NCI-H774 (cell line): ENCODE data around the gene SLC26A1.

Source experiments
- DNase-seq: peaks from one replicate; lab custom pipeline; 2025; lab: John Stamatoyannopoulos, UW

The SLC26A1 gene

DNA sequence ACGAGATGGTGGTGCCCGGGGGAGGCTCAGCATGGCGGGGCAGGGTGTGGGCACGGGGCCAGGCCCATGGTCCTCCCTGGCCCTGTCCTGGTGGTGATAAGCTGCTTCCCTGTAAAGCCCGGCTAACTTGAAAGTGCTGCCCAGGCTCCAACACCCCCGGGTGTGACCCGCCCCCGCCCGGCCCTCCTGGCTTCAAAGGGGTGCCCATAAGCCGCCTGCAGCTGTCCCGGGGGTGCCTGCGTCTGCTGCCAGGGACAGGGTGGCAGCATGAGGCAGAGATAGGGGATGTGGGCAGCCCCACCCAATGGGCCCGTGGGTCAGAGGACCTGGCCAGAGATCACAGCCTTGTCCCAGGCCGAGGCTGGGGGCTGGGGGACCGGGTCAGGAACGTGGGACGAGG is 36.3 kb upstream of the SLC26A1 start:
- no peak for DNase-seq

DNA sequence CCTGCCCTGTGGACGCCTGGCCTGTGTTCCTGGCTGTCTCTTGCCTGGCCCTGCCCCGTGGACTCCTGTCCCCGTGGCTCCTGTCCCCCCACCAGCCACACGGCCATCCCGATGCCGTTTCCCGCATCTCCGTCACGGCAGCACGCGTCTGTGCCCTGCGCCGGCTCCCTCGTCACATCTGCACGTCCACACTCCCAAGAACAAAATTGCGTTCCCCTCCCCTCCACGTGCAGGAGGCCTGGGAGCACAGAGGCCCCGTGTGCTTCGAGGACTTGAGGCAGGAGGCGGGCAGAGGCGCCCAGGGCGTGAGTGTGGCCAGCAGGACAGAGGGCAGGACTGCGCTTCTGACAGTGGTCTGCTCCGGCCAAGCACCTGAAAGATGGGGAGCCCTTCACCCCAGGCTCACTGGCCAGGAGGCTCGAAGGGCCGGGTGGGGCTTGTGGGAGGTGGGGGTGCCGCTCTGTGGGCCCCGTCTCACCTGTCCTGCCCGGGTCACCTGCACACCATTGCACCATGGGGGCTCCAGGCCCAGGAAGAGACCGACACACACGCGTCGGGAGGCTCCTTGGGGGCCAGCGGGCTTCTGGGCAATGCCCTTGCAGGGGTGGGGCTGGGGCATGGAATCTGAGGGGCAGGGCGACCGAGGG is 35.5 kb upstream of the SLC26A1 start:
- no peak for DNase-seq

DNA sequence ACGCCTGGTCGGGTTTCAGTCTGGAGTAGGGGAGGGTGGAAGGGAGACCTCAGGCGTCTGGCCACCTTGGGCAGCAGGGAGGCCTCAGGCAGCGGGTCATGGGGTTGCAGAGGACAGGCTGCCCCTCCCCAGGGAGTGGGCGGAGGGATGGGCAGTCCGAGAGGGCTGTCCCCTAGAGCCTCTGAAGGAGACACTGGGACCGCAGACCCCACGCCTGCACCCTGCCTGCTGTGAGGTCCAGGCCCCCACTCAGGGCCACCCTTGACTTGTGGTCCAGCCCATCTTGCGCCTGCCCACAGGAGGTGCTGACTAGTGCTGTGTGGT is 34.7 kb upstream of the SLC26A1 start:
- DNase-seq, result no peak

DNA sequence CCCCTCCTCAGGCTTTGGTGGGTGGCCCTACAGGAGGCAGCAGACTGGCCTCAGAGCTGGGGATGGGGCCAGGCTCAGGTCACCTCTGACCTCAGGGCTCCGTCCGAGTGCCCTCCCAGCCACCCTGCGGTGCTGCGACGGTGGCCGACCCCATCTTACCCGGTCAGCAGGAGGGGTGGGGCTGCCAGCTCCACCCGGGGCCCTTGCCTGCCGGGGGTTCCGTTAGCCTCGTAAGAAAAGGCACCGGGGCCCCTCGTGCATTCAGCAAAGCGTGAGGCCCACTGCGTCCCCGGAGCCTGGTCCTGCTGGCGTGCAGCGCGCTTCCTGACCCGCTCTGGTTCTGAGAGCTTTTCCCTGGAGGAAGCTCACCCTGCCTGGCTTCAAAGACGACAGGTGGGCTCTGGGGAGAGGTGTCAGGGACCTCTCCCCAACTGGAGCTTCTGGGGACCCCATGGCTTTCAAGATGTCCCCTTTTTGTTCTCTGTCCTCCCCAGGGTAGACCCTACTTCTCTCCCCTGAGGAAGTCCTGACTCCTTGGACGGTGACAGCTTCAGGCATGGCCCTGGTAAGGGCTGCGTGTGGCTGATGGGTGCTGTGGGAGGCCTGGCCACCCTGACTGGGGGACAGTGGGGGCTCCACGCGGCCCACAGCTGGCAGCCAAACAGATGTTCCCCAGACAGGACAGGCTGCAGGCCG is 34.2 kb upstream of the SLC26A1 start:
- no peak for DNase-seq

DNA sequence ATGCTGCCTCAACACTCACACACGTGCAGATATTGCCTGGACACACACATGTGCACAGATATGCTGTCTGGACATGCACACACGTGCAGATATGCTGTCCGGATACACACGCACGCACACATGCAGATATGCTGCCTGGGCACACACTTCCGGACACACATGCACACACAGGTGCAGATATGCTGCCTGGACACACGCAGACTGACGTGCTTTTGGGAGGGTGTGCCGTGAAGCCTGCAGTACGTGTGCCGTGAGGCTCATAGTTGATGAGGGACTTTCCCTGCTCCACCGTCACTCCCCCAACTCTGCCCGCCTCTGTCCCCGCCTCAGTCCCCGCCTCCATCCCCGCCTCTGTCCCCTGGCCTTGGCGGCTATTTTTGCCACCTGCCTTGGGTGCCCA is 32.9 kb upstream of the SLC26A1 start:
- no peak for DNase-seq

DNA sequence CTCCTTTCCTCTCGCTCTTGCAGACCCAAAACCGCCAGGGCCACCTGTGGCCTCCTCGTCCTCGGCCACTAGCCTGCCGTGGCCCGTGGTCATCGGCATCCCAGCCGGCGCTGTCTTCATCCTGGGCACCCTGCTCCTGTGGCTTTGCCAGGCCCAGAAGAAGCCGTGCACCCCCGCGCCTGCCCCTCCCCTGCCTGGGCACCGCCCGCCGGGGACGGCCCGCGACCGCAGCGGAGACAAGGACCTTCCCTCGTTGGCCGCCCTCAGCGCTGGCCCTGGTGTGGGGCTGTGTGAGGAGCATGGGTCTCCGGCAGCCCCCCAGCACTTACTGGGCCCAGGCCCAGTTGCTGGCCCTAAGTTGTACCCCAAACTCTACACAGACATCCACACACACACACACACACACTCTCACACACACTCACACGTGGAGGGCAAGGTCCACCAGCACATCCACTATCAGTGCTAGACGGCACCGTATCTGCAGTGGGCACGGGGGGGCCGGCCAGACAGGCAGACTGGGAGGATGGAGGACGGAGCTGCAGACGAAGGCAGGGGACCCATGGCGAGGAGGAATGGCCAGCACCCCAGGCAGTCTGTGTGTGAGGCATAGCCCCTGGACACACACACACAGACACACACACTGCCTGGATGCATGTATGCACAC is 31.8 kb upstream of the SLC26A1 start:
- no peak for DNase-seq

DNA sequence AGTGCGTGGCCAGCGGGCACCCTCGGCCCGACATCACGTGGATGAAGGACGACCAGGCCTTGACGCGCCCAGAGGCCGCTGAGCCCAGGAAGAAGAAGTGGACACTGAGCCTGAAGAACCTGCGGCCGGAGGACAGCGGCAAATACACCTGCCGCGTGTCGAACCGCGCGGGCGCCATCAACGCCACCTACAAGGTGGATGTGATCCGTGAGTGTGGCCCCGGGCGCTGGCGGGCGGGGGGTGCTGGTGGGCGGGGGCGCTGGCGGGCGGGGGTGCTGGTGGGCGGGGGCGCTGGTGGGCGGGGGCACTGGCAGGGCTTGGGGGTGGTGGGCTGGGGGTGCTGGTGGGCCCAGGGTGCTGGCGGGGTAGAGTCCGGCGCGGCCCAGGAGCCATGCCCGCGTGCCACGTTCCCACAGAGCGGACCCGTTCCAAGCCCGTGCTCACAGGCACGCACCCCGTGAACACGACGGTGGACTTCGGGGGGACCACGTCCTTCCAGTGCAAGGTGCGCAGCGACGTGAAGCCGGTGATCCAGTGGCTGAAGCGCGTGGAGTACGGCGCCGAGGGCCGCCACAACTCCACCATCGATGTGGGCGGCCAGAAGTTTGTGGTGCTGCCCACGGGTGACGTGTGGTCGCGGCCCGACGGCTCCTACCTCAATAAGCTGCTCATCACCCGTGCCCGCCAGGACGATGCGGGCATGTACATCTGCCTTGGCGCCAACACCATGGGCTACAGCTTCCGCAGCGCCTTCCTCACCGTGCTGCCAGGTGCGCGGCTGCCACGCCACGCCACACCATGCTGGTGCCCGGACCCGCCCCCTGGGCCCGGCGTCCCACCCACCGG is 30.9 kb upstream of the SLC26A1 start:
- no peak for DNase-seq

DNA sequence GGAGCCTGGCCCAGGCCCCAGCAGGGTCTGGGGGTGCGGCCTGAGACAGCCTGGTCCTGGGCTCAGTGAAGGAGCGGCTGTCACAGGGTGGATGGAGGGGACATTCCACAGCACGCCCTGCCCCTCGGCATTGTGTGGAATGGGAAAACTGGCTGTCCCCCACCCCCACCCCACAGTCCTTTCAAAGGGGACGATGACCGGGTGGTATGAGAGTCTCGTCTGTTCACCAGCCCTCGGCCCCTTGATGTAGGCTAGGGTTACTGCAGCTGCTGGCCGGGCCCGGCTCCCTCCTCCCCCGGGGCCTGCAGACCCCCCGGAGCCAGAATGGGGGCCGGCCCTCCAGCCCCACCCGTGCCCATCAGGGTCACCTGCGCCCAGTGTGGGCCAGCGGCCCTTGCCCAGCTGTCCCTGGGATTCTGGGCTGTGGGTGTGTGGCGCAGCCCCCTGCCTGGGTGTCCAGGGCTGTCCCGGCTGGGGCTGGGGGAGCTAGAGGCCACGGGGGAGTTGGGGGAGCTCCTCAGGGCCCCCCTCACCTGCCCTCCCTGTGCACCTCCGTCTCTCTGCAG is 30.0 kb upstream of the SLC26A1 start:
- no peak for DNase-seq

DNA sequence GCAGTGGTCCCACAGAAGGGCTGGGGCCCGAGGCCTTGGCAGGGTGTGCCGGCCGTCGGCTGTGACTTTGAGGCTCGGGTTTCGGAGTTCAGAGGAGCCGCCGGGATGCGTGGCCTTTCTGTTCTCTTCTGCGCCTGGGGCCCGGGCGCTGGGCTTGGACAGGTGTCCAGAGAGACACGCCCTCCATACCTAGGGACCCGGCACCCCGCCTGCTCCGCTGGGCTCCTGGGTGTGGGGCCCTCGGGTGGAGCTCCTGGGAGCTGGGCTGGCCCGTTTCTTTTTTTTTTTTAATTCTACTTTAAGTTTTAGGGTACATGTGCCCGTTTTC is 29.5 kb upstream of the SLC26A1 start:
- no peak for DNase-seq

DNA sequence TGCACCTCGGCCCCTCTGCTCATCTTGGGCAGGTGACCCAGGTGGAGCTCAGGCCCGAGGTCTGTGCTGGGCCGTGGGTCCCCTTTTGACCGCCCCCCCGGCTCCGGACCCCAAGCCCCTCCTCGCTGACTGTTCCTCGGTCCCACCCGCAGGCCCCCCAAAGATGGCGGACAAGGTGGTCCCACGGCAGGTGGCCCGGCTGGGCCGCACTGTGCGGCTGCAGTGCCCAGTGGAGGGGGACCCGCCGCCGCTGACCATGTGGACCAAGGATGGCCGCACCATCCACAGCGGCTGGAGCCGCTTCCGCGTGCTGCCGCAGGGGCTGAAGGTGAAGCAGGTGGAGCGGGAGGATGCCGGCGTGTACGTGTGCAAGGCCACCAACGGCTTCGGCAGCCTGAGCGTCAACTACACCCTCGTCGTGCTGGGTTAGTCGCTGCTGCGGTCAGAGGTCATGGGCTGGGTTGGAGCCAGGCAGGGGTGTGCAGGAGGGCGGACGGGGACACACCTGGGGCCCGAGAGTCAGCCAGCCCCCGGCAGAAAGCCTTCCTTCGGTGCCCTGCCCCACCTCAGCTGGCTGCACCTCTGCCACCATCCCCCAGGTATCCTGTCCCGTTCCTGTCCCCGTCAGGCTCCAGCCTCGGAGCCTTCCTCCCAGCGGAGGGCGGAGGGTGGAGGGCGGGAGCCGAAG is 29.0 kb upstream of the SLC26A1 start:
- DNase-seq, result no peak

DNA sequence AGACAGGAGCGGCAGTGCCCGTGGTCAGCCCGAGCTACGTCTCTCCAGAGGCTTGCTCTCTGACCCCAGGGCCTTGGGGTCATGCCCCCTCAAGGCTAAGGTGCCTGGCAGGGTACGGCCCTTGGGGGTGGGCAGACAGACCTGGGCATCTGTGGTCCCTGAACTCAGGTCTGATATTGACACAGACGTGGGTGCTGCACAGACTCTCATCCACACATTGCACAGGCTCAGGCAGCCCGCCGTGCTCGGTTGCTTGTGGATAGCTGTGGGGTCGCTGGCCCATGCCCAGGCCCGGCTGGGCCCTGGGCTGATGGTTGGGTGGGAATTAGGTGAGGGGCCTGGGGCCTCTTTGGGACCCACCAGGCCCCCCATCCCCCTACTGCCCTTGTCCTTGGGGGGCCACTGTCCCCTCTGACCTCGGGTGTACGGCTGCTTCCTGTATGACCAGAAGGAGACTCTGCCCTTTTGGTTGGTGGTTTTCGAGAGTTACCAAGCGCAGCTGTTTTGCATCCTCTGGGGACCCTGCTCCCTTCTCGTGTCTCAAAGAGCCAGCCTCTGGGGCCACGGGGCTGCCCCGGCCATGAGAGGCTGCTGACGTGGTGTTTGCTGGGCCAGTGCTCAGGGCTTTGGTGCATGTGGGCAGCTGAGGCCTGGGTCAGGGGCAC is 28.3 kb upstream of the SLC26A1 start:
- DNase-seq, result no peak

DNA sequence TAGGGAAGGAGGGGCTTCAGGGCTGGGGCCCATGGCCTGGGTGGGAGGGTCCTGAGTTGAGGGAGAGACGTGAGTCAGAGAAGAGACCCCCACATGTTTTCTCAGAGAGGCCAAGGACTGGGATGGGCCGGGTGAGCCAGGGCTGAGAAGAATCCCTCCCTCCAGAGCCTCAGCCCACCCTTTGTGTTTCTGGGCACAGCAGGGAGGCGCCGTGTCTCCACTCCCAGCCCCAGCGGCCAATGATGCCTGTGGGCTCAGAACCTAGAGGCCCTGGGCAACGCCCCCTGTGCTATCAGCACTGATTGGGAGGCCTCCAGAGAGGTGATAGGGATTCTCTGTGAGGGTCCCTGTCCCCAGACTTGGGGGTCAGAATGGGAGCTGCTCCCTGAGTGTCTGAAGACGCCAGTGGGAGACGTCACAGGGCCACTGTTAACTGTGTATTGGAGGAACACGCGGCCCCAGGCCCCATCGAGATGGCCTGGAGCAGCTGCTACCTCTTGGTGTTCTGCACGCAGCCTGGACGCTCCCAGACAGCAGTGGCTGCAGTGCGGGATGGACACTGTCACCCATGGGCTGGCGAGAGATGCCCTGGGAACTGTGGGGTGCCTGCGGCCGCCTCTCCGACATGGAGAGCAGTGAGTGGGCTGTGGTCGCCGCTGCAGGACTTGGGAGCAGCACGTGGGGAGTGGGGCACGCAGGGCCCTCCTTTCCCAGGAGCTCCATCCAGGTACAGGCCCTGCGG is 26.7 kb upstream of the SLC26A1 start:
- no peak for DNase-seq

DNA sequence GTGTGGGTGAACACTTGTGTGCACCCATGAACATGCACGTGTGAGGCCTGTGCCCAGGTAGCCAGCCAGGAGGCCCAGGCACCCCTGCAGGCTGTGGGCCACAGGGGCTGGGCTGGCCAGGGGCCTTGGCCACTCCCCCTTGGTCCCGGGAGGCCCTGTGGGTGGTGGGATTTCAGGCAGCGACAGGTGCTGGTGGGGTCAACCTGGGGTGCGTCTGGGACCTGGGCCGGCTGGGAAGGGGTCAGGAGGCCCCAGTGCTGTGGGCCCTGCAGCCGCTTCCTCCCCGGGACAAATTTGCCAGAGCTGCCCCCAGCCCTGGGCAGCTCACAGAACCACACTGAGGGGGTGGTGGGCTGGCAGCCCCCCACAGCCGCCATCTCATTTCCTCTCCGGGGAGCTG is 26.1 kb upstream of the SLC26A1 start:
- no peak for DNase-seq

DNA sequence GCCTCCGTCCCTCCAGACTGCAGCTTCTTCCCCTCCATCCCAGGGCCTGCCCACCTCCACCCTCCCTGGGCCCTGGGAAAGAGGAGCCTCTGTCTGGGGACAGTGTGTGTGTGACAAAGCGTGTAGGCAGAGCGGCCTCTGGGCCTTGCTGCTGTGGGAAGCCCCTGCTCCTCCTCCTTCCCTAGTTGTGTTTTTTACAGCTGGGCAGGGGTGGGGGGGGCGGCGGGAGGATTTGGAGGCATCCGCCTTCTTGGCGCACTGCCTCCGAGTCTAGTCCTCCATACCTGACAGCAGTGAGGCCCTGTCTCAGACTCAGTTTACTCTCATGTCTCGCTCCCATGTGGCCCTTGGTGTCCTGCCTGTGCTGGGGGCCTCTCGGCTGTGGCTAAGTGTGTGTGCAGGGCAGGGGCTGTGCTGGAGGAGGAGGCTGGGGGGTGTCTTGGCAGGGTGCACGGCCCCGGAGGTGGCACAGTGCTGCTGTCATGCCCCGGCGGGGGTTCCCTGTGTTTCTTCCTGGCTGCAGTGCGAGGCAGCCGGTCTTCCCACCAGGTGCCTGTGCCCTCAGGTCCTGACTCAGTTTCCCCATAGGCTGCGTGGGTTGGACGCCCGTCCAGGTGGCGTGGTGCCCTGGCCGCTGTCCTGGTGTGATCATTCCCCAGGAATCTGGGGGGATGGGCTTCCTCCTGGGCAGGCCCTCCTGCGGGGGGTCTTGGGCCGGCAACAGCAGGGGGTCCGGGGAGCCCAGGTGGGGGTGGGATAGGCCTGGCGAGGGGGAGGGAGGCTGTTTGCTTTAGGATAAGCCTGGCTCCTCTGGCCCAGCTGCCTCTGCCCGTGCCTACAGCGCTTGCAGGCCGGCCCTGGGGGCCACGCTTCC is 25.2 kb upstream of the SLC26A1 start:
- no peak for DNase-seq

DNA sequence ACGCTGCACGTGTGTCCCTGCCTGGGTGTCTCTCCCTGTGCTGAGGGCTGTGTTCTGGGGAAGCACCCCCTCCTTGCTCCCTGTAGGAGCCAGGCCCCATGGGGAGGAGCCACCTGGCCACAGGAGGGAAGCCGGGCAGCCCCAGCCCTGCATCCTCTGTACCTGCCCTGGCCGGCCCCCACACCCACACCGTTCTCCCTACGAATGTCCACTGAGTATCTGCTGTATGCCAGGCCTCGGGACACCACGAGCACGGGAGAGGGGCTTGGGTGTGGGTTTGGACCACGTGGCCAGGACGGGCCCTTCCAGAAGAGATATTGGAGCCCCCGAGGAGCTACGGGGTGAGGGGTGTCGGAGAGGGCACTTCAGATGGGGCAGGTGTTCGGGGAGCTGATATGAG is 24.5 kb upstream of the SLC26A1 start:
- DNase-seq, result no peak

DNA sequence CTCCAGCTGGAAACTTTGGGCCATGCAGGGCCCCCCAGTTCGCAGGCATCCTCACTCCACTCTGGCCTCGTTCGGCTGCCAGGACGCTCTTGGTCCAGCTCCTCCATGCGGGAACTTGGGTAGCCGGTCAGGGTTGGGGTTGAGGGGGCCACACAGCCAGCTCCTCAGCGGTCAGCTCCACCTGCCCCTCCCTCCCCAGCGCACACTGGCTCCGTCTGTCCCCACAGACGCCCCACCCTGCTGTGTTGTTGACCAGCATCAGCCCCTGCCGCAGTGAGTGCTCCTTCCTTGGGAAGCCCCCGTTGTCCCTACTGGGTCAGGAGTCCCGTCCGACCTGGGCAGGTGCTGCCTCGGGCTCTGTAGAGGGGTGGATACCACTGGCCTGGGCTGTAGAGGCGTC is 24.0 kb upstream of the SLC26A1 start:
- DNase-seq, result no peak

DNA sequence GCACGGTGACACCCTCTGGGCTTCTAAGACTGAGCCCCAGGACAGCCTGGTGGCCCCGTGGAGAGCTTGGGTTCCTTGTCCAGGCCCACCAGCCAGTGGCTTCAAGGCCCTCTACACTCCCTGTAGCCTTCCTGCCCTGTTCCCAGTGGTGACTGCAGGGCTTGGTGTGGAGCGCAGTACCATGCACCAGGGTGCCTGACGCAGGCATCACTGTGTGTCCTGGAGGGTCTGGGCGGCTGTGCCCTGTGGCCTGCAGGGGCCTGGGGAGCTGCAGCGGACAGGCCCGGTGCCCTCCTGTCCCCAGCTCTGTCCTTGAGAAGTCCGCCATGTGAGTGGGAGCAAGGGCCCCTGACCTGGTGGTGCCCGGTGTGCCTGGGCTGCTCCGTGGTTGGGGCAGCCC is 22.5 kb upstream of the SLC26A1 start:
- DNase-seq, result no peak

DNA sequence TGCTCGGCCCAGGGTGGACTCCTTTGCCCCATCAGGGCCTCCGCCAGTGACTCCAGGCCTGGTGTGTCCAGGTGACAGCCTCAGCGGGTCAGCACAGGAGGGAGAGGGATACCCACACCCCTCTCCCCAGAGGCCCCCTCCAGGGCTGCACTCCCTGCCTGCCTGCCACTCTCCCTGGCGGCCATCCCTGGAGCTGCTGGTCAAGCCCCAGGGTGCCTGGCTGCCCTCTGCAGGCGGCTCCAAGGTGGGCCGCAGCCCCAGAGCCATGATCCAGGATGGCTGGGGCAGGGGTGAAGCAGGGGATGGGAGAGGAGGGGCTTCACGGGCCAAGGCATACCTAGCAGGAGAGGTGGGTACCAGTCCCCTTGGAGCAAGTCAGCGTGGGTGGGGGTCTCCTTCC is 22.0 kb upstream of the SLC26A1 start:
- no peak for DNase-seq

DNA sequence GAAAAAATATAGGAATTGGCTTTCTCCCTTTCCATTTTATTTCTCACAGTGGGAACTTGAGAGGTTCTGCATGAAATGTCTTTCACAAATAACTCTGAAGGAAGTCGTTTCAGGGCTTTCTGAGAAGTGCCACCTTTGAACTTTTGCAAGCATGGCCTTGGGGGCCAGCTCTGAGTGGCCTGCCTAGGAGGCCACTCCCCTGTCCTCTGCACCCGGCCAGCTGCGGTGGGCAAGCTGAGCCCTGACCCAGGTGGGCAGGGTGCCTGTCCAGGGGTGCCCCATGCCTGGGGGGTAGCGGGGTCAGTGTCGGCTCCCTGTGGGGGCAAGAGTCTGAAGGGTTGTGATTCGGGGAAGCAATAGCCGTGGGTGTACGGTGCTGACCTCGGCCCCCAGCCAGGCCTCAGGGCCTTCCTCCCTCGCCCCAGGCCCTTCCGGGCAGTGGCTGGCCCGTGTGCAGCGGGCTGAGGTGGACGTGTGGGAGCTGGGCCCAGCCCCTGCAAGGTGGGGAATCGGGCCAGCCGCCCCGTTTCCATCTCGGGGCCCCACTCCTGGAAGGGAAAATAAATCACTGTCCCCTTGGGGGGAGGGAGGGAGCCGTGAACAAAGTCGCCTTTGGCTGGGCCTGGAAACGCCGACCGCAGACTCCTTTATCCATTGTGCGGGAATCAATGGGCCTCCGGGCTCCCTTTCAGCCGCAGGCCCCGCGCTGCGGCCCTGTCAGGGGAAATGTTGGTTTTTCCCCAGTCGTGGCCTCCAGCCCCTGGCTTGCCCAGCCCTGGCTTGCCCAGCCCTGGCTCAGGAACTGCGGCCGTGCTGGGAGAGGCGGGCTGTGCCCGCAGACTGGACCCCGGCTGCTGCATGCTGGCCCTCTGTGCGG is 21.3 kb upstream of the SLC26A1 start:
- no peak for DNase-seq
